HCT116 (cell line): ENCODE measurements around the gene PBX3. TPM values are rescaled to one million over a fixed set of nuclear protein-coding genes. Genes with fewer than 3 reads are reported as not detected.

Source experiments
- ATAC-seq: fragments of 200-7000 bp; cut with Tn5 transposase; 2 replicates; pipeline ENCODE4 v1.9.1; 2020; ENCODE audit warnings: mild to moderate bottlenecking, moderate library complexity
- BruUV-seq: library from RNA; stranded (reverse); fragments of 400-500 nt; replicated peaks from 2 replicates; lab custom pipeline; 2021; lab: Mats Ljungman, UMichigan
- CTCF ChIA-PET: fragments of 300-600 bp; sonication (Branson Sonifier 250); formaldehyde crosslinking; loops from one replicate; lab custom pipeline; 2021; ENCODE audit warnings: antibody characterized with exemption; lab: Charles Lee
- POLR2A ChIA-PET: fragments of 300-600, 350-600 bp; sonication (Branson Sonifier 250); formaldehyde crosslinking; loops from one replicate; lab custom pipeline; 2021; ENCODE audit warnings: antibody characterized with exemption; lab: Charles Lee
- RAD21 ChIA-PET, 2 experiments: fragments of 300-600 bp; sonication (Branson Sonifier 250); formaldehyde crosslinking; loops; one replicate each; lab custom pipeline; 2023; ENCODE audit warnings: low total read pairs in 2 of 2; ENCODE audit not compliant: uncharacterized antibody in 2 of 2, unreplicated experiment in 2 of 2, low non-redundant PET in 1 of 2; lab: Charles Lee
- DNase-seq: peaks from one replicate; pipeline ENCODE4 v3.0.0-alpha.2; 2010; ENCODE audit warnings: low read depth, low spot score
- H2AFZ ChIP-seq: fragments of 200-600 bp; shearing (Covaris generic), sonication (generic); 2 replicates; pipeline ENCODE4 v1.6.1; 2017; ENCODE audit warnings: low read depth, mixed run types, mixed read lengths, antibody characterized with exemption, low read length; ENCODE audit not compliant: poor library complexity, severe bottlenecking
- H3K27ac ChIP-seq: 2 replicates; pipeline ENCODE4 v1.5.1; 2012; ENCODE audit warnings: low read depth, low read length
- H3K27me3 ChIP-seq: fragments of 200-600 bp; sonication (generic); 2 replicates; pipeline ENCODE4 v1.6.1; 2016; ENCODE audit warnings: mixed run types, low read length, mixed read lengths; ENCODE audit not compliant: insufficient read depth
- H3K36me3 ChIP-seq, 2 experiments: fragments of 200-500 bp in 1 of 2; fragments of 200-600 bp in 1 of 2; sonication (Bioruptor generic) in 1 of 2; sonication (generic) in 1 of 2; 2 replicates each; pipeline versions ENCODE4 v1.5.1 to v1.6.1; 2014 to 2016; ENCODE audit warnings: low read length in 2 of 2, inconsistent platforms in 1 of 2, mixed read lengths in 1 of 2, mixed run types in 1 of 2; ENCODE audit not compliant: insufficient read depth in 2 of 2, control insufficient read depth in 1 of 2
- H3K4me1 ChIP-seq, 2 experiments: fragments of 200-600 bp in 1 of 2; sonication (generic) in 1 of 2; 2 replicates each; pipeline versions ENCODE4 v1.5.1 to v1.6.1; 2012 to 2017; ENCODE audit warnings: low read length in 2 of 2, inconsistent platforms in 1 of 2, mild to moderate bottlenecking in 1 of 2, mixed read lengths in 1 of 2, mixed run types in 1 of 2, moderate library complexity in 1 of 2; ENCODE audit not compliant: insufficient read depth in 2 of 2, control insufficient read depth in 1 of 2
- H3K4me2 ChIP-seq: fragments of 200-600 bp; sonication (generic); 2 replicates; pipeline ENCODE4 v1.6.1; 2017; ENCODE audit warnings: mixed run types, low read length, mixed read lengths
- H3K4me3 ChIP-seq, 2 experiments: fragments of 200-600 bp in 1 of 2; sonication (generic) in 1 of 2; replicated peaks in 1 of 2; 2 replicates each; pipeline ENCODE4 v1.5.1; 2011 to 2016; ENCODE audit warnings: low read length in 2 of 2, control low read depth in 1 of 2, low read depth in 1 of 2, mild to moderate bottlenecking in 1 of 2, mixed read lengths in 1 of 2, mixed run types in 1 of 2
- H3K79me2 ChIP-seq: fragments of 200-600 bp; sonication (generic); 2 replicates; pipeline ENCODE4 v1.6.1; 2017; ENCODE audit warnings: mild to moderate bottlenecking, mixed run types, low read length, moderate library complexity, mixed read lengths; ENCODE audit not compliant: insufficient read depth
- H3K9ac ChIP-seq: fragments of 200-600 bp; sonication (generic); 2 replicates; pipeline ENCODE4 v1.6.1; 2016; ENCODE audit warnings: low read length, mixed read lengths
- H3K9me2 ChIP-seq: fragments of 200-600 bp; sonication (generic), shearing (Covaris generic); 2 replicates; pipeline ENCODE4 v1.6.1; 2017; ENCODE audit warnings: mixed run types, mild to moderate bottlenecking, moderate library complexity; ENCODE audit not compliant: insufficient read depth
- H3K9me3 ChIP-seq, 2 experiments: fragments of 200-500 bp in 1 of 2; fragments of 200-600 bp in 1 of 2; sonication (Bioruptor generic) in 1 of 2; sonication (generic) in 1 of 2; 2 replicates each; pipeline ENCODE4 v1.6.1; 2014 to 2017; ENCODE audit warnings: low read length in 2 of 2, mixed read lengths in 2 of 2, inconsistent platforms in 1 of 2, low read depth in 1 of 2, mild to moderate bottlenecking in 1 of 2, mixed run types in 1 of 2, moderate library complexity in 1 of 2; ENCODE audit not compliant: control insufficient read depth in 1 of 2, insufficient read depth in 1 of 2
- H4K20me1 ChIP-seq: fragments of 200-600 bp; sonication (generic), shearing (Covaris generic); 2 replicates; pipeline ENCODE4 v1.6.1; 2017; ENCODE audit warnings: mixed run types, mild to moderate bottlenecking, moderate library complexity; ENCODE audit not compliant: insufficient read depth
- CEBPB ChIP-seq: IDR thresholded peaks from 2 replicates; pipeline ENCODE4 v1.6.1; 2012; ENCODE audit warnings: low read depth
- ELF1 ChIP-seq: IDR thresholded peaks from 2 replicates; pipeline ENCODE4 v1.6.1; 2012; ENCODE audit warnings: low read depth, borderline replicate concordance
- EZH2 ChIP-seq: fragments of 200-600 bp; sonication (generic); IDR thresholded peaks from 2 replicates; pipeline ENCODE4 v1.6.1; 2017; ENCODE audit warnings: antibody characterized with exemption, mixed run types
- FOSL1 ChIP-seq: IDR thresholded peaks from 2 replicates; pipeline ENCODE4 v1.6.1; 2012; ENCODE audit warnings: low read depth
- JUND ChIP-seq: IDR thresholded peaks from 2 replicates; pipeline ENCODE4 v1.6.1; 2012
- POLR2AphosphoS5 ChIP-seq: IDR thresholded peaks from 2 replicates; pipeline ENCODE4 v1.6.1; 2011; ENCODE audit warnings: mild to moderate bottlenecking, low read depth, low read length, moderate library complexity
- RAD21 ChIP-seq: IDR thresholded peaks from 2 replicates; pipeline ENCODE4 v1.6.1; 2012; ENCODE audit warnings: low read depth, mild to moderate bottlenecking
- SP1 ChIP-seq: IDR thresholded peaks from 2 replicates; pipeline ENCODE4 v1.6.1; 2012; ENCODE audit warnings: low read depth
- SRF ChIP-seq: IDR thresholded peaks from 2 replicates; pipeline ENCODE4 v1.6.1; 2012; ENCODE audit warnings: low read depth
- TCF7L2 ChIP-seq: IDR thresholded peaks from 2 replicates; pipeline ENCODE4 v1.7.0; 2011; ENCODE audit warnings: borderline replicate concordance, inconsistent platforms; ENCODE audit not compliant: insufficient read depth, insufficient read length; ENCODE audit errors: extremely low read depth
- YY1 ChIP-seq: IDR thresholded peaks from 2 replicates; pipeline ENCODE4 v1.6.1; 2011; ENCODE audit warnings: low read length, low read depth, moderate library complexity, mild to moderate bottlenecking; ENCODE audit not compliant: insufficient replicate concordance; ENCODE audit errors: extremely low read depth
- ZFX ChIP-seq: fragments of 450-650 bp; IDR thresholded peaks from 2 replicates; pipeline ENCODE4 v1.6.1; 2017
- intact Hi-C: fragments of 100-400 bp; cut with micrococcal nuclease; formaldehyde crosslinking; loops from 2 replicates; pipeline ENCODE4 v1.10.0; 2022
- total RNA-seq: library from RNA; stranded (reverse); gene quantifications from one replicate; pipeline ENCODE4 v1.2.1, GENCODE V29; 2021; ENCODE audit not compliant: unreplicated experiment
- TF ChIP-seq, protein P1 (sequence below): IDR thresholded peaks from 2 replicates; pipeline ENCODE4 v1.6.1; 2012
- TF ChIP-seq, protein P2 (sequence below): IDR thresholded peaks from 2 replicates; pipeline ENCODE4 v1.6.1; 2012; ENCODE audit warnings: low read depth

The PBX3 gene
- total RNA-seq, 1 experiment from 2014 or later: 13.5 TPM

DNA sequence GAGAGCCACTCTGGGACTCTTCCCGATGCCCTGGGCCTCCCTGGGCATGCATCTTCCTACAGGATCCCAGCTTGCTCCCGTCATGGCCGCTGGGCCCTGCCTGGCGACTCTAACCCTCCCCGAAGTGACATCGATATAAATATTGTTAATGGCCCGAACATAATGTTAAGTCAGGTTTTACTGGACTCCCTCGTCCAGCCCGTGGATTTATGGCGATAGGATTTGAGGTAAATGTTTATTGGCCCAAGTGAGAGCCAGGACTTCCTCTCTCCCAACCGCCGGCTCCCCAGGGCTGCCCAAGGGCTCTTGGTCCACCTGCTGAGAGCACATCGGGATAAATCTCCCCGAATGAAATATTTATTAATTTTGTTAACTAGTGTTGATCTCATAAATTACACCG, 246.3 kb downstream of the PBX3 start:
- Histone ChIP-seq H3K9me3 (no peaks in the 10 kb centered on the region), H3K4me2 (no peak overlapping the region), H3K4me1 (no peaks in the 10 kb centered on the region), H2AFZ (no peak overlapping the region), H4K20me1 (no peaks in the 10 kb centered on the region), H3K9me2 (no peaks in the 10 kb centered on the region), H3K27me3 (no peaks in the 10 kb centered on the region), H3K9ac (no peak overlapping the region), H3K27ac (no peak overlapping the region), H3K79me2 (no peaks in the 10 kb centered on the region), H3K36me3 (no peaks in the 10 kb centered on the region), H3K4me3 (no peak overlapping the region)
- intact Hi-C loops: no loop called here
- BruUV-seq: no TSS peak
- TF ChIP-seq RAD21 (no peak), YY1 (no peak), ZFX (no peak), TCF7L2 (no peak), SRF (no peak), POLR2AphosphoS5 (no peak), JUND (no peak), FOSL1 (no peak), SP1 (no peak), ELF1 (no peak), EZH2 (no peak), CEBPB (no peak)
- TF ChIP-seq, protein P1, sequence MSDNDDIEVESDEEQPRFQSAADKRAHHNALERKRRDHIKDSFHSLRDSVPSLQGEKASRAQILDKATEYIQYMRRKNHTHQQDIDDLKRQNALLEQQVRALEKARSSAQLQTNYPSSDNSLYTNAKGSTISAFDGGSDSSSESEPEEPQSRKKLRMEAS: no peak
- TF ChIP-seq, protein P2, sequence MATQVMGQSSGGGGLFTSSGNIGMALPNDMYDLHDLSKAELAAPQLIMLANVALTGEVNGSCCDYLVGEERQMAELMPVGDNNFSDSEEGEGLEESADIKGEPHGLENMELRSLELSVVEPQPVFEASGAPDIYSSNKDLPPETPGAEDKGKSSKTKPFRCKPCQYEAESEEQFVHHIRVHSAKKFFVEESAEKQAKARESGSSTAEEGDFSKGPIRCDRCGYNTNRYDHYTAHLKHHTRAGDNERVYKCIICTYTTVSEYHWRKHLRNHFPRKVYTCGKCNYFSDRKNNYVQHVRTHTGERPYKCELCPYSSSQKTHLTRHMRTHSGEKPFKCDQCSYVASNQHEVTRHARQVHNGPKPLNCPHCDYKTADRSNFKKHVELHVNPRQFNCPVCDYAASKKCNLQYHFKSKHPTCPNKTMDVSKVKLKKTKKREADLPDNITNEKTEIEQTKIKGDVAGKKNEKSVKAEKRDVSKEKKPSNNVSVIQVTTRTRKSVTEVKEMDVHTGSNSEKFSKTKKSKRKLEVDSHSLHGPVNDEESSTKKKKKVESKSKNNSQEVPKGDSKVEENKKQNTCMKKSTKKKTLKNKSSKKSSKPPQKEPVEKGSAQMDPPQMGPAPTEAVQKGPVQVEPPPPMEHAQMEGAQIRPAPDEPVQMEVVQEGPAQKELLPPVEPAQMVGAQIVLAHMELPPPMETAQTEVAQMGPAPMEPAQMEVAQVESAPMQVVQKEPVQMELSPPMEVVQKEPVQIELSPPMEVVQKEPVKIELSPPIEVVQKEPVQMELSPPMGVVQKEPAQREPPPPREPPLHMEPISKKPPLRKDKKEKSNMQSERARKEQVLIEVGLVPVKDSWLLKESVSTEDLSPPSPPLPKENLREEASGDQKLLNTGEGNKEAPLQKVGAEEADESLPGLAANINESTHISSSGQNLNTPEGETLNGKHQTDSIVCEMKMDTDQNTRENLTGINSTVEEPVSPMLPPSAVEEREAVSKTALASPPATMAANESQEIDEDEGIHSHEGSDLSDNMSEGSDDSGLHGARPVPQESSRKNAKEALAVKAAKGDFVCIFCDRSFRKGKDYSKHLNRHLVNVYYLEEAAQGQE: no peak
- ChIA-PET CTCF (no interaction called here), RAD21 (no interaction called here), POLR2A (no interaction called here)
- ATAC-seq (no peak), DNase-seq (no peak)
